Skeletal muscle tissue (tissue), 4 donors: Measurements from ENCODE around the gene RPGRIP1. TPM values are rescaled to one million over a fixed set of nuclear protein-coding genes. Genes with fewer than 3 reads are reported as not detected.

Experiments
- H3K27ac ChIP-seq: one replicate; pipeline ENCODE4 v1.7.0; 2013; ENCODE audit warnings: mild to moderate bottlenecking, low read depth, low read length, inconsistent platforms
- H3K27me3 ChIP-seq, 3 donors: one replicate each; pipeline ENCODE4 v1.7.0; 2013; ENCODE audit warnings: low read length in 3 of 3; ENCODE audit not compliant: control insufficient read depth in 3 of 3, insufficient read depth in 3 of 3
- H3K36me3 ChIP-seq, 3 donors: one replicate each; pipeline ENCODE4 v1.7.0; 2013; ENCODE audit warnings: low read length in 3 of 3; ENCODE audit not compliant: control insufficient read depth in 3 of 3, insufficient read depth in 3 of 3
- H3K4me1 ChIP-seq, 3 donors: one replicate each; pipeline ENCODE4 v1.7.0; 2013; ENCODE audit warnings: low read length in 3 of 3, mild to moderate bottlenecking in 3 of 3; ENCODE audit not compliant: control insufficient read depth in 3 of 3, insufficient read depth in 3 of 3
- H3K4me3 ChIP-seq, 3 donors: one replicate each; pipeline ENCODE4 v1.7.0; 2013; ENCODE audit warnings: low read length in 3 of 3
- H3K9ac ChIP-seq, 3 donors: one replicate each; pipeline ENCODE4 v1.7.0; 2013; ENCODE audit warnings: low read length in 3 of 3, mild to moderate bottlenecking in 3 of 3, moderate library complexity in 2 of 3, low read depth in 1 of 3
- H3K9me3 ChIP-seq, 3 donors: one replicate each; pipeline ENCODE4 v1.7.0; 2013; ENCODE audit warnings: low read length in 3 of 3; ENCODE audit not compliant: control insufficient read depth in 3 of 3
- total RNA-seq: library from RNA; depleted of rRNA; stranded (reverse); fragments of >200 nt; gene quantifications from one replicate; pipeline ENCODE4 v1.2.3, GENCODE V29; 2014
- donor health status: Osteomylitis.

RPGRIP1 gene
- total RNA-seq, 1 donor from 2014 or later: not detected

DNA sequence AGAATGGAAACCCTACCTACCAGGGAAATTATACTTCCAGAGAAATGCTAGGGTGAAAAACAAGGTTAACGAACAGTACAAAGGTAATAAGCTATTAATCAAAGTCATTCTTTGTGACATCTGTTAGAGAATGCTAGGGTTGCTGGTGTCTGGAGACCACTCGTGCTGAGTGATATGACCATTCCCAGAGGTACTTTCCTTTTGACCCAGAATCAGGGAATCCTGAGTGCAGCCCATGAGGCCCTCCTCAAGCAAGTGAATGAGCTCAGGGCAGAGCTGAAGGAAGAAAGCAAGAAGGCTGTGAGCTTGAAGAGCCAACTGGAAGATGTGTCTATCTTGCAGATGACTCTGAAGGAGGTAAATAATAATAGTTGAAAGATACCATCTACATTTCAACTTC is 31.7 kb downstream of the RPGRIP1 start:
- H3K9ac ChIP-seq: no peak overlapping the region
- H3K4me3 ChIP-seq: no peak overlapping the region
- H3K27me3 ChIP-seq: peaks cover 0 to 4% (median 3%) of the 10 kb centered on the region in 3 donors
- no peaks in the 10 kb centered on the region for H3K9me3 ChIP-seq
- no peaks in the 10 kb centered on the region for H3K36me3 ChIP-seq
- H3K4me1 ChIP-seq: peaks cover 3 to 6% (median 3%) of the 10 kb centered on the region in 3 donors
- H3K27ac ChIP-seq: no peak overlapping the region

DNA sequence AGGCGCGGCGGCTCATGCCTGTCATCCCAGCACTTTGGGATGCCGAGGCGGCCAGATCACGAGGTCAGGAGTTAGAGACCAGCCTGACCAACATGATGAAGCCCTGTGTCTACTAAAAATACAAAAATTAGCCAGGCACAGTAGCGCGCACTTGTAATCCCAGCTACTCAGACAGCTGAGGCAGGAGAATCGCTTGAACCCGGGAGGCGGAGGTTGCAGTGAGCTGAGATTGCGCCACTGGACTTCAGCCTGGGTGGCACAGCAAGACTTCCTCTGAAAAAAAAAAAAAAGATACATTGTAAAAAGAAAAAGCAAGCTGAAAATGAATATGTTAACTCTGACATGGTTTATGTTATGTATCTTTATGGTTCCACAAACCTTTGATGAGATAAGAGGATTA is 33.6 kb downstream of the RPGRIP1 start:
- no peak overlapping the region for H3K4me3 ChIP-seq
- H3K4me1 ChIP-seq: no peaks in the 10 kb centered on the region
- no peak overlapping the region for H3K9ac ChIP-seq
- no peaks in the 10 kb centered on the region for H3K36me3 ChIP-seq
- peaks cover 0 to 4% (median 0%) of the 10 kb centered on the region in 3 donors for H3K27me3 ChIP-seq
- H3K9me3 ChIP-seq: no peaks in the 10 kb centered on the region
- no peak overlapping the region for H3K27ac ChIP-seq

DNA sequence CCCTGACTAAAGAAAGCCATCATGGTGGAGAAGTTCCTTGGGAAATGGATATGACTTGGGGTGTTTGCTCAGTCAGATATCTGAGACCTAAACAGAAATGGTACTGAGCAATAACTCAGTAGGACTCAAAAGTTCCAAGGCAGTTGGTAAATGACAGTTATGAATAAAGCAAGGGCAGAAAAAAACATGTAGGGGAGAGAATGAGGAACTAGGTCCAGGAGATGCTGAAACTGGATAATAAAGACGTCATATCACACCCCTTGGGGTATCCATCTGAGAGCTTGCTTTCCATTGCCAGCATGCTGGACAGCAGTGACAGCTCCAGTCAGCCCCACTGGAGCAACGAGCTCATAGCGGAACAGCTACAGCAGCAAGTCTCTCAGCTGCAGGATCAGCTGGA is 37.5 kb downstream of the RPGRIP1 start:
- Histone ChIP-seq H3K27me3 (peaks cover 0 to 3% (median 0%) of the 10 kb centered on the region in 3 donors), H3K36me3 (no peaks in the 10 kb centered on the region), H3K9me3 (no peaks in the 10 kb centered on the region), H3K27ac (no peak overlapping the region), H3K4me3 (no peak overlapping the region), H3K4me1 (no peaks in the 10 kb centered on the region), H3K9ac (no peak overlapping the region)

DNA sequence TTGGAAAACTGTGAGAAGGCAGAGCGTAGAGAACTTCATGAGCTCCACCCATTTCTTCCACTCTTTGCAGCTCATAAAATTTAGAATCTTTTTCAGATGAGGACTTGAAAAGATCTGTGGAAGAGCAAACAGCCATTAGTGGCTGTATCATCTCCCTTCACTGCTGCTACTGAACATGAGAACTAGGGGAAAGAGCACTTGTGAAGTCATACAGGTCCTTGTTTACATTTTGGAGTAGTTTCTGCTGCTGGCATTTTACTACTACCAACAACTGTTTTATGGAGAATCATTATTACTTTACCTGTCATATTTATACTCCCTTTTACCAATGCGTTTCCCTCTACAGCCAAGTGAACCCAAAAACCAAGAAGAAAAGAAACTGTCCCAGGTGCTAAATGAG is 41.0 kb downstream of the RPGRIP1 start:
- no peaks in the 10 kb centered on the region for H3K9me3 ChIP-seq
- no peaks in the 10 kb centered on the region for H3K36me3 ChIP-seq
- H3K27ac ChIP-seq: no peak overlapping the region
- no peak overlapping the region for H3K4me3 ChIP-seq
- no peaks in the 10 kb centered on the region for H3K4me1 ChIP-seq
- H3K9ac ChIP-seq: no peak overlapping the region
- H3K27me3 ChIP-seq: peaks cover 0 to 3% (median 2%) of the 10 kb centered on the region in 3 donors

DNA sequence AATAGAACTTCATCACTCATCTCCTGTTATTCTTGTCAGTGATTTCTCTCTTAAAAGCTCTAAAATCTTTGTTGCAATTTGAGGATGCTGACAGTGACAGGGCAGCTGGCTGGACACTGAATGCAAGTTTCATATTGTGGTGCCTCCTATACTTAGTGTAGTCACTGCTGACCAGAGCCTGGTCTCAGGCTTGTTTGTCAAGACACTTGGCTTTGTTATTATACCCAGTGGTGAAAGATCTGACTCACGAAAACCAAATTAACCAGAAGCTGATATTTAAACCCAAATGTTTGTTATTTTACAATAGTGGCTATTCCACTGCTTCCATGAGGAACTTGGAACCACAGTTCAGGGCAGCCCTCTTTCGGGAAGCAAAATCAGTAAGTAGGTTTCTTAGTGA is 42.8 kb downstream of the RPGRIP1 start:
- no peak overlapping the region for H3K4me3 ChIP-seq
- no peak overlapping the region for H3K27ac ChIP-seq
- no peak overlapping the region for H3K9ac ChIP-seq
- no peaks in the 10 kb centered on the region for H3K36me3 ChIP-seq
- H3K27me3 ChIP-seq: peaks cover 0 to 3% (median 2%) of the 10 kb centered on the region in 3 donors
- H3K9me3 ChIP-seq: no peaks in the 10 kb centered on the region
- H3K4me1 ChIP-seq: no peaks in the 10 kb centered on the region

DNA sequence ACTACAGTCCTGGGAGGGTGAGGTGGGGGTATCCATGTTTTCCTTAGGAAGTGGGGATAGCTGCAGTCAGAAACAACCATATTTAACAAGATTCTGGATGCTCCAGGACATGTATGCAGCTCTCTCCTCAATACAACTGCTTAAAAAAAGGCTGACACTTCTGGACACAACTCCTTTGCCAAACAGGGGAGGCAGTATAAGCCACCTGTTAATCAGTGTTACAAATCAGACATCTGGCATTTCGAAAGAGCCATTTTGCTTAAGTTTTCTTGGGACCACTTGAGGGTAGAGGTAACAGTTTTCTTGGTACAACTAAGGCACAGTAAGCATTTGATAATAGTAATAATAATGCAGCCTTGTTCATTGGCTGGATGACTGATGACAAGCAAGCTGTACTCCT is 47.1 kb downstream of the RPGRIP1 start:
- H3K27me3 ChIP-seq: peaks cover 0 to 2% (median 0%) of the 10 kb centered on the region in 3 donors
- H3K27ac ChIP-seq: no peak overlapping the region
- H3K9ac ChIP-seq: no peak overlapping the region
- no peak overlapping the region for H3K4me3 ChIP-seq
- no peaks in the 10 kb centered on the region for H3K9me3 ChIP-seq
- H3K36me3 ChIP-seq: no peaks in the 10 kb centered on the region
- H3K4me1 ChIP-seq: no peaks in the 10 kb centered on the region

Other genes starting within 250 kb of the RPGRIP1 start
- not detected for gene TPPP2, start 249.9 kb upstream of the RPGRIP1 start, total RNA-seq
- gene RNASE13, start 245.3 kb upstream of the RPGRIP1 start, total RNA-seq: not detected
- not detected for gene RNASE7, start 237.7 kb upstream of the RPGRIP1 start, total RNA-seq
- gene RNASE8, start 222.3 kb upstream of the RPGRIP1 start, total RNA-seq: not detected
- gene ARHGEF40, start 209.8 kb upstream of the RPGRIP1 start, total RNA-seq: 32.4 TPM
- 5.2 TPM for gene ZNF219, start 181.4 kb upstream of the RPGRIP1 start, total RNA-seq
- gene TMEM253, start 179.0 kb upstream of the RPGRIP1 start, total RNA-seq: not detected
- gene OR5AU1, start 124.0 kb upstream of the RPGRIP1 start, total RNA-seq: not detected
- 440 TPM for gene HNRNPC, start 10.6 kb upstream of the RPGRIP1 start, total RNA-seq
- 55.8 TPM for gene SUPT16H, start 103.9 kb downstream of the RPGRIP1 start, total RNA-seq
- 48.0 TPM for gene CHD8, start 176.0 kb downstream of the RPGRIP1 start, total RNA-seq
- gene RAB2B, start 196.9 kb downstream of the RPGRIP1 start, total RNA-seq: 45.4 TPM
- 18.8 TPM for gene TOX4, start 197.1 kb downstream of the RPGRIP1 start, total RNA-seq
- 73.6 TPM for gene METTL3, start 231.3 kb downstream of the RPGRIP1 start, total RNA-seq
- 5.2 TPM for gene SALL2, start 246.3 kb downstream of the RPGRIP1 start, total RNA-seq